SU-DHL-6 (cell line): ENCODE results near the gene STARD7.

ENCODE experiments used
- H2AFZ ChIP-seq: fragments of 200-600 bp; sonication (generic); 2 replicates; pipeline ENCODE4 v1.6.1; 2014; ENCODE audit warnings: low read depth, mild to moderate bottlenecking, moderate library complexity, mixed read lengths, antibody characterized with exemption, low read length; ENCODE audit not compliant: severe bottlenecking
- H3F3A ChIP-seq: fragments of 200-600 bp; shearing (Covaris generic); 2 replicates; pipeline ENCODE4 v1.6.0; 2016; ENCODE audit warnings: antibody characterized with exemption, mild to moderate bottlenecking; ENCODE audit not compliant: insufficient read depth
- H3K27ac ChIP-seq: fragments of 200-600 bp; sonication (generic); 2 replicates; pipeline ENCODE4 v1.5.1; 2016; ENCODE audit warnings: low read depth, mild to moderate bottlenecking, low read length, moderate library complexity, mixed read lengths
- H3K27me3 ChIP-seq: fragments of 200-600 bp; sonication (generic), shearing (Covaris generic); 2 replicates; pipeline ENCODE4 v1.6.0; 2014; ENCODE audit warnings: mild to moderate bottlenecking, low read length
- H3K36me3 ChIP-seq: fragments of 200-600 bp; sonication (generic); 2 replicates; pipeline ENCODE4 v1.6.1; 2014; ENCODE audit warnings: mild to moderate bottlenecking, low read length, mixed read lengths
- H3K4me2 ChIP-seq: fragments of 300-600, 200-600 bp; shearing (Covaris generic), sonication (generic); 2 replicates; pipeline ENCODE4 v1.6.0; 2014; ENCODE audit warnings: low read length, low read depth, mild to moderate bottlenecking; ENCODE audit not compliant: poor library complexity, severe bottlenecking
- H3K4me3 ChIP-seq: fragments of 200-600 bp; sonication (generic); 2 replicates; pipeline ENCODE4 v1.5.1; 2014; ENCODE audit warnings: antibody characterized with exemption, low read length, mild to moderate bottlenecking, mixed read lengths; ENCODE audit not compliant: insufficient read depth, poor library complexity, severe bottlenecking
- H3K79me2 ChIP-seq: fragments of 200-600 bp; sonication (generic); 2 replicates; pipeline ENCODE4 v1.6.1; 2014; ENCODE audit warnings: mild to moderate bottlenecking, low read length, moderate library complexity; ENCODE audit not compliant: insufficient read depth
- H3K9ac ChIP-seq: fragments of 200-600 bp; sonication (generic); 2 replicates; pipeline ENCODE4 v1.7.0; 2014; ENCODE audit warnings: mild to moderate bottlenecking, low read length
- H3K9me2 ChIP-seq: fragments of 200-600 bp; sonication (generic); replicated peaks from 2 replicates; pipeline ENCODE4 v1.6.1; 2014; ENCODE audit warnings: low read length; ENCODE audit not compliant: insufficient read depth
- H3K9me3 ChIP-seq: fragments of 200-600 bp; sonication (generic); 2 replicates; pipeline ENCODE4 v1.6.1; 2014; ENCODE audit warnings: low read length, mixed read lengths; ENCODE audit not compliant: insufficient read depth
- H4K20me1 ChIP-seq: fragments of 200-600 bp; sonication (generic); 2 replicates; pipeline ENCODE4 v1.6.1; 2014; ENCODE audit warnings: low read depth, mild to moderate bottlenecking, antibody characterized with exemption, low read length, moderate library complexity, mixed read lengths
- EZH2phosphoT487 ChIP-seq: fragments of 200-600 bp; sonication (generic), shearing (Covaris generic); conservative IDR thresholded peaks from 2 replicates; pipeline ENCODE4 v1.6.1; 2018; ENCODE audit warnings: mild to moderate bottlenecking, antibody characterized with exemption, low read length, moderate library complexity, mixed read lengths
- TF ChIP-seq, protein P1 (sequence below): fragments of 200-600 bp; sonication (generic); IDR thresholded peaks from one replicate; pipeline ENCODE4 v1.5.1; 2017; ENCODE audit warnings: antibody characterized with exemption, mild to moderate bottlenecking, low read length, moderate library complexity; ENCODE audit not compliant: insufficient read depth, poor library complexity, severe bottlenecking

STARD7 gene

DNA sequence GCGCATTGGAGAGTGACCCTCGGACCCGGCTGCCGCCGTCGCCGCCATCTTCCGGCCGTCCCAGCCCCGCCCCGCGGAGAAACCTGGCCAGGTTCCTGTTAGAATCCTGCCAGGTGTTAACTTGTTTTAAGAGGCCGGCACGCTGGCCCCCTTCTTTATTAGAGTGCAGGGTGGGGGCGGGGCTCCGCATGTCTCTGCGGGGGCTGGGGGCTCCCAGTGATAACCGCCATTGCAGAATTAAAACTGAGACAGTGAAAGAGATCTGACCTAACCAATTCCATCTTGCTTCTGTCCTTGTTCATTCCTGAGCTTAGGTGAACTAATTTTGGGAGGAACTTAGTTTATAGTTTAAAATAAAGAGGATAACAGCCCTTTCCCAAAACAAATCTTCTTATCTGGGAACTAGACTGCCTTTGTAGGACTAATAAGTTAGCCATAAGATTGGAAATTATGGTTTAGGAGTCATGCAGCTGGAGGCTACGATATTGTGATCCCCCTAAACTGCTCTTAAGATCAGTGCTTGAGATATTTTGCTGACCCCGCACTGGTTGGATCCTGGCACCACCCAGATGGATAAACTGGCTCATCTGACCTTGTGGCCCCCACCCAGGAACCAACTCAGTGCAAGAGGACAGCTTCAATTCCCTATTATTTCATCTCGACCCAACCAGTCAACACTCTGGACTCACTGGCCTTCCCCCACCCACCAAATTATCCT, 543 bp upstream of the STARD7 start:
- no peaks in the 10 kb centered on the region for H3K27me3 ChIP-seq
- peaks cover 27% of the 10 kb centered on the region for H4K20me1 ChIP-seq
- H3K9me3 ChIP-seq: no peaks in the 10 kb centered on the region
- peak overlapping the region; percentile 50 for H3K27ac ChIP-seq
- peak overlapping the region; percentile 86 for H3K4me2 ChIP-seq
- peak overlapping the region; percentile 85 for H3K9ac ChIP-seq
- peaks cover 8% of the 10 kb centered on the region for H3F3A ChIP-seq
- H2AFZ ChIP-seq: peak overlapping the region; percentile 65
- H3K36me3 ChIP-seq: 0 out of 2 replicates have a peak, but pooled peaks cover 3% of the 10 kb centered on the region
- TF ChIP-seq, protein P1, sequence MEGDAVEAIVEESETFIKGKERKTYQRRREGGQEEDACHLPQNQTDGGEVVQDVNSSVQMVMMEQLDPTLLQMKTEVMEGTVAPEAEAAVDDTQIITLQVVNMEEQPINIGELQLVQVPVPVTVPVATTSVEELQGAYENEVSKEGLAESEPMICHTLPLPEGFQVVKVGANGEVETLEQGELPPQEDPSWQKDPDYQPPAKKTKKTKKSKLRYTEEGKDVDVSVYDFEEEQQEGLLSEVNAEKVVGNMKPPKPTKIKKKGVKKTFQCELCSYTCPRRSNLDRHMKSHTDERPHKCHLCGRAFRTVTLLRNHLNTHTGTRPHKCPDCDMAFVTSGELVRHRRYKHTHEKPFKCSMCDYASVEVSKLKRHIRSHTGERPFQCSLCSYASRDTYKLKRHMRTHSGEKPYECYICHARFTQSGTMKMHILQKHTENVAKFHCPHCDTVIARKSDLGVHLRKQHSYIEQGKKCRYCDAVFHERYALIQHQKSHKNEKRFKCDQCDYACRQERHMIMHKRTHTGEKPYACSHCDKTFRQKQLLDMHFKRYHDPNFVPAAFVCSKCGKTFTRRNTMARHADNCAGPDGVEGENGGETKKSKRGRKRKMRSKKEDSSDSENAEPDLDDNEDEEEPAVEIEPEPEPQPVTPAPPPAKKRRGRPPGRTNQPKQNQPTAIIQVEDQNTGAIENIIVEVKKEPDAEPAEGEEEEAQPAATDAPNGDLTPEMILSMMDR: no peak
- no peak for TF ChIP-seq EZH2phosphoT487
- H3K9me2 ChIP-seq: no peaks in the 10 kb centered on the region
- peaks cover 39% of the 10 kb centered on the region for H3K79me2 ChIP-seq
- H3K4me3 ChIP-seq: peak overlapping the region; percentile 75

DNA sequence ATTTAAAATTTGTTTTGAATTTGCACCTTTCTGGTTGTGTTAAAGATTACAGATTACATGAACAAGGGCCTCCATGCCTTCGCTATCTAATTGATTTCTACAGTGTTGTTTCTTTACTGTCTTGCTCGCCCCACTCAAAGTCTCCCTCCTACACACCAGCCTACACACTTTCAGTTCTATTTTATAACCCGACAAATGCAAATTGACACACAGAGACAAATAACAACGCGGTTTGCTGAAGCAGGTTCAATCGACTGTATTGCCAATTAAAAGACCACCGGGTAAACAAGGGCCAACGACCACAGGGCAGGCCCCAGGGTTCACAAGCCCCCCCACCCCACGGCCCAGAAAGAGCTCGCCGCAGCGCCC, 869 bp downstream of the STARD7 start:
- peaks cover 38% of the 10 kb centered on the region for H4K20me1 ChIP-seq
- peak overlapping the region; percentile 87 for H3K27ac ChIP-seq
- H3F3A ChIP-seq: peaks cover 14% of the 10 kb centered on the region
- peak overlapping the region; percentile 80 for H3K4me3 ChIP-seq
- H3K79me2 ChIP-seq: peaks cover 53% of the 10 kb centered on the region
- H3K9ac ChIP-seq: peak overlapping the region; percentile 85
- H3K9me3 ChIP-seq: no peaks in the 10 kb centered on the region
- no peaks in the 10 kb centered on the region for H3K27me3 ChIP-seq
- H3K36me3 ChIP-seq: 0 out of 2 replicates have a peak, but pooled peaks cover 9% of the 10 kb centered on the region
- TF ChIP-seq, protein P1: no peak
- no peak overlapping the region for H2AFZ ChIP-seq
- no peaks in the 10 kb centered on the region for H3K9me2 ChIP-seq
- H3K4me2 ChIP-seq: peak overlapping the region; percentile 92

DNA sequence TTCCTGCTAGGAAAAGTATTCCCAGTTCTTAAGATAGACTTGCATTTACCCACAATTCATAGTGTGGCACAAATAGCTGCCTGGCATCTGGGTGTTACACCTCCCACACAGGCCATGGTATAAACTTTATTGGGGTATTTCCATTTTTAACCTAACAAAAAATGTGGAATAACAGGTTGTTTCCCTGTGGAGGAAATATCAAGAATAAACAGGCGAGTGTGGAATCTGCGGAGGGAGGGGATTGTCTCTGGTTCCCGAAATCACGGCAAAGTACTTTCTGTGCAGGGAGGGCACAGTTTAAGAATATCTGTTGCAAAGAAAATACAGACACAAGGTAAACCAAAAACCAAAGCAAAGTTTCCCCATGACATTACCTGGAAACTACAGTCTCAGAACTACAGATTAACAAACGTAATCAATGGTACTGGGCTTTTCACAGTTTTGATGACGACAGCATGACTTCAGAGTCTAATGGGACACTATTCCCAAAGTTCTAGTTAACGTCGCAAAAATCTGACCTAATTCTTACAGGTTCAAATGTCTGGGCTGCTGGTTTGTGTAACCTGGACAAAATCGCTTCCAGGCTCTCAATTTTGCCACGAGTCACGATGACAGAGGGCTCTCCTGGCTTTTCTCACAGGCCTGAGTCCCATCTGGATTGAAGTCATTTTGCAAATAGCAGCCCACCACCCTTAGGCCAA, 1.4 kb downstream of the STARD7 start:
- TF ChIP-seq EZH2phosphoT487: no peak
- TF ChIP-seq, protein P1: no peak
- H3F3A ChIP-seq: peaks cover 19% of the 10 kb centered on the region
- H3K9ac ChIP-seq: peak overlapping the region; percentile 85
- H3K9me3 ChIP-seq: no peaks in the 10 kb centered on the region
- peaks cover 43% of the 10 kb centered on the region for H4K20me1 ChIP-seq
- peak overlapping the region; percentile 87 for H3K27ac ChIP-seq
- no peak overlapping the region for H2AFZ ChIP-seq
- no peaks in the 10 kb centered on the region for H3K9me2 ChIP-seq
- peaks cover 59% of the 10 kb centered on the region for H3K79me2 ChIP-seq
- H3K4me3 ChIP-seq: peak overlapping the region; percentile 80
- H3K36me3 ChIP-seq: 0 out of 2 replicates have a peak, but pooled peaks cover 9% of the 10 kb centered on the region
- peak overlapping the region; percentile 92 for H3K4me2 ChIP-seq
- H3K27me3 ChIP-seq: no peaks in the 10 kb centered on the region
